NCI-H1694 treated with DMSO at 0.1 percent for 48 hours (cell line): ENCODE data around the gene KIAA1755.

ENCODE experiments used
- DNase-seq: peaks from one replicate; lab custom pipeline; 2025; lab: John Stamatoyannopoulos, UW

The KIAA1755 gene

GRCh38 chr20:38180781-38181180 lies 79.8 kb downstream of the KIAA1755 start:
- DNase-seq: no peak

DNA sequence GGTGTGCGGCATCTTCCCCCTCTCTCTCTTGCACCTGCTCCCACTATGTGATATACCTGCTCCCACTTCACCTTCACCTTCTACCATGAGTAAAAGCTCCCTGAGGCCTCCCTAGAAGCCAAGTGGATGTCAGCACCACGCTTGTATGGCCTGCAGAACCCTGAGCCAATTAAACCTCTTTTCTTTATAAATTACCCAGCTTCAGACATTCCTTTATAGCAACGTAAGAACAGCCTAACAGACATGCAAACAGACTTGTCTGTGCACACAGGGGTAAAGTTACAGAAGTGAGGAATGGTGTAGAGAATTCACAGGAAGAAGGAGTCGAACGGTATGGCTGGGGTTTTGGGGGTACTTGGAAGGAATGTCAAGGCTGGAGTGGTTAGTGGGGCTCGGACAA lies 80.7 kb downstream of the KIAA1755 start:
- DNase-seq: no peak

DNA sequence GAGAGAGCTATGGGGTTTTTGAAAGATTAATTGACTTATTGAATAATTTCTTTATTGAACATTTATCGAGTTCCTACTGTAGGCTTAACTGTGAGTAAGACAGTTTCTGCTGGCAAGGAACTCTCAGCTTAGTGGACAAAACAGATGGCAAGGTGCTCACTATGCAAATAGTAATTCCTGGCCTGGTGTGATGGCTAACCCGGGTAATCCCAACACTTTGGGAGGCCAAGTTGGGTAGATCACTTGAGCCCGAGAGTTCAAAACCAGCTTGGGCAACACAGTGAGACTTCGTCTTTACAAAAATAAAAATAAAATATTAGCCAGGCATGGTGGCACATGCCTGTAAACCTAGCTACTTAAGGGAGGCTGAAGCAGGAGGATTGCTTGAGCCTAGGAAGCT lies 82.0 kb downstream of the KIAA1755 start:
- DNase-seq: no peak

- DNase-seq: no peak
These were observed 82.5 kb downstream of the KIAA1755 start for GRCh38 chr20:38178065-38178491.

DNA sequence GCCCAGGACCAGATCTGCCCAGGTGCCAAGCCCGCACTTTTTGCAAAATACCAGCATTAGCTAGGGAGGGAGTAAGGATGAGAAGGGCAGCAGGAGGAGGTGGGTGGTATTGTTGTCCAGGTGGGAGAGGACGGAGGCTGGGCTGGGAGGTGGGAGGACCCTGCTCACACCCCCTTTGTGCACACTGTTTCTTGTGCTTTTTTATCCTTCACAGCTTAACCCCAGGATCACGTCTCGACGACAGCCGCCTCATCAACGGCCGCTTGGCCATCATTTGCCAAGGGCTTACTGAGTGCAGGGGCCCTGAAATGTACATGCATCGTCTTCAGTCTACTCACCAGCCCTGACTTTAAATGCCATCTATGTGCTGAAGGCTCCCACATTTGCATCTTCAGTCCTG lies 83.3 kb downstream of the KIAA1755 start:
- no peak for DNase-seq

GRCh38 chr20:38175304-38176180 lies 85.0 kb downstream of the KIAA1755 start:
- DNase-seq: no peak

GRCh38 chr20:38173237-38174156 lies 87.0 kb downstream of the KIAA1755 start:
- DNase-seq: no peak

DNA sequence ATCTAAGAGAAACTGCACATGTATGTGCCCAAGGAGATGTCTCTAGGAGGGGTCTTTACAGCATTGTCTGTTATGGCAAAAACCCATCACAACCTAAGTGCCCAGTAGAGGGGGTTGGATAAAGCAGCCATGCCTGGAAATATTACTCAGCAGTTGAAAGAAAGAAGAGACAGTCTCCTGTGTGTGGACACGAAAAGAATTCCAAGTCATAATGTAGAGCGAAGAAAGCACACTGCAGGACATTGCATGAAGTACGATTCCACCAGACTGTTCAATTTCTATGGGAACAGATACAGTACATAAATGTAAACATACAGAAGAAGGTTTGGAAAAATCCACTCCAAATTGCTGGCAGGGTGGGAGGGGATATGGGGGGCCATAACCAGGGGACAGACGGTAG lies 88.1 kb downstream of the KIAA1755 start:
- DNase-seq: no peak

GRCh38 chr20:38171675-38172043 lies 88.9 kb downstream of the KIAA1755 start:
- DNase-seq: no peak

DNA sequence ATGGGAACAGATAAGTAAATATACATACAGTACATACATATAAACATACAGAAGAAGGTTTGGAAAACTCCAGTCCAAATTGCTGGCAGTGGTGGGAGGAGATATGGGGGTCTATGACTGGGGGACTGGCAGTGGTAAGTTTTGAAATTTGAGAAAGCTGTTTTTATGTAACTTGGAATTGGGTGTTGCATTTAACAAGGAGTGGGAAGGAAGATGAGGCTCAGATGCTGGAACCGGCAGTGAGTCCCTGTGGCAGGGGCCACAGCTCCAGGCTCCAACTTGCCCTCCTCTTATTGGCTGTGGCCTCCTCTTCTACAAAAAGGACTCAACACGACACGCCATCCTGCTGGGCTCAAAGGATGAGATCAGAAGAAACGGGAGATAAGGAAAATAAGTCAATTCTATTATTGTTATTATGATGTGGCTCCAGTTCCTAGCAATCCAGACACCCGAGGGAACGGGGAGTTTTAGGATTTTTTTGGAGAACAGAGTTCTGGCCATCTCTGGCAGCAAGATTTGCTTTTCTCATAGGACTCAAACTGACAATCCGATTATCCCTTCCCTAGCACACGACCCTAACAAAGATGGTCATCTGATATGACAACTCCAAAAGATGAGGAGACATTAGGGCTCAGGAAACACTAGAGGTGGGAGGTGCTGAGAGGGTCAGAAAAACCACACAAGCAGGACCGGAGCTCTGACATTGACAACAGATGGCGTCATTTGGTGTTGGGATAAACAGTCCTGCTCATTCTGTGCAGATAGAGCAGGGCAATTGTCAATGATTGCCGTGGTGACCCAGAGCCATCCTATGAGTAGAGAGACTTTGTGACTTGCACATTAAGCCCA lies 89.5 kb downstream of the KIAA1755 start:
- no peak for DNase-seq

DNA sequence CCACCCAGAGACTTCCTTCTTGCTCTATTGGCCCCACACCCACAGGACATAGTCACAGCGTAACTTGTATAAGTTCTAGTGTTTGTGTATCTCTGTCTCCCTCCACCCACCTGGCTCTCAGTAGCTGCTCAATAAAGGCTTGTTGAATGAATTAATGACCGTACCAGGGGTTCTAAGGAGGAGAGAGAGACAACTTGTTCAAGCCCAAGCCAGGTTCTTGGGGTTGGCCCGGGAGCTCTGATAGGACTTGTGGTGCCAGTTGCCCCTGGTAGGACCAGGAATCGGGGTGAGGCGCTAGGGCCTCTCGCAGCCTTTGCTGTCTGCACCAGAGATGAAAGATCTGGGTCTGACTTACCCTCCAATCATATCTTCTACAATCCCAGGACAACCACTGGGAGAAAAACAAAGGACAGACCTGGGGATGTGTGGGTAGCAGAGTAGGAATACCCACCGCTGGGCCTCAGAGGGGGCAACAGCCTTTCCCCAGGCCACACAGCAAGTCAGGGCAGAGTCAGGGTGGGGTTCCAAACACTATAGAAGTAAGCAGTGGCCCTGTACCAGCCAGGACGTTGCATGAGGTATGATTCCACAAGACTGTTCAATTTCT lies 90.2 kb downstream of the KIAA1755 start:
- no peak for DNase-seq

GRCh38 chr20:38169636-38170193 lies 90.8 kb downstream of the KIAA1755 start:
- DNase-seq: no peak

- no peak for DNase-seq
These were observed 91.5 kb downstream of the KIAA1755 start for GRCh38 chr20:38168791-38169589.

- DNase-seq: no peak
These were observed 92.4 kb downstream of the KIAA1755 start for GRCh38 chr20:38167851-38168760.

DNA sequence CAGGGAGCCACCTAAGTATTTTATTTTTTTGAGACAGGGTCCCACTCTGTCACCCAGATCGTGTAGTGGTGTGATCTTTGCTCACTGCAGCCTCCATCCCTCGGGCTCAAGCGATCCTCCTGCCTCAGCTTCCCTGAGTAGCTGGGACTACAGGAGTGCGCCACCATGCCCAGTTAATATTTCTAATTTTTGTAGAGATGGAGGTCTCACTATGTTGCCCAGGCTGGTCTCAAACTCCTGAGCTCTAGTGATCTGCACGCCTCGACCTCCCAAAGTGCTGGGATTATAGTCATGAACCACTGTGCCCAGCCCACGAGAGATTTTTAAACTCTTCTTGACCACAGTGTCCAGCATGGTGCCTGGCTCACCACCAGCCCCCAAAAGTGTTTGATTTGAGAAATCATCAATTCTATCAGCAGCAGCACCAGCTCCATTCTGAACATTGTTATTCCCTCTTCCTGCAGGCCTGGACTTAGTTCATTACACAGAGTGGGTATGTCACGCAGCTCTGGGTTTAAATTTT lies 93.1 kb downstream of the KIAA1755 start:
- no peak for DNase-seq

- no peak for DNase-seq
These were observed 93.8 kb downstream of the KIAA1755 start for GRCh38 chr20:38166703-38167233.

GRCh38 chr20:38165966-38166702 lies 94.4 kb downstream of the KIAA1755 start:
- DNase-seq: no peak
